Lower leg skin (tissue), 4 donors: ENCODE data around the gene IFT74. TPM values are rescaled to one million over a fixed set of nuclear protein-coding genes. Genes with fewer than 3 reads are reported as not detected.

ENCODE experiments used
- DNase-seq, 2 donors: peaks; one replicate each; pipeline ENCODE4 v3.0.0-alpha.2; 2019; ENCODE audit warnings: low spot score in 2 of 2
- H3K4me3 ChIP-seq: fragments of 200-600 bp; sonication (generic); 2 replicates; pipeline ENCODE4 v1.5.1; 2017; ENCODE audit warnings: mild to moderate bottlenecking, low read depth; ENCODE audit not compliant: poor library complexity, severe bottlenecking
- CTCF ChIP-seq, 3 donors: fragments of 450-650 bp; IDR thresholded peaks; one replicate each; pipeline ENCODE4 v1.5.1; 2016; ENCODE audit warnings: antibody characterized with exemption in 3 of 3, mild to moderate bottlenecking in 3 of 3, moderate library complexity in 2 of 3
- POLR2A ChIP-seq, 2 donors: fragments of 450-650 bp; IDR thresholded peaks; one replicate each; pipeline ENCODE4 v1.6.1; 2016 to 2017; ENCODE audit warnings: antibody characterized with exemption in 2 of 2, mild to moderate bottlenecking in 1 of 2, moderate library complexity in 1 of 2
- WGBS, 2 donors: methylation state at CpG; one replicate each; pipeline ENCODE4 v1.1.5; 2018; 5-methylcytosine and 5-hydroxymethylcytosine counted together
- intact Hi-C: fragments of 100-400 bp; cut with DNase I; formaldehyde crosslinking; loops from one replicate; pipeline ENCODE4 v1.15.0; 2023; ENCODE audit warnings: low total_unique reads
- total RNA-seq, 4 donors: library from RNA; depleted of rRNA; stranded (reverse); fragments of >200 nt; gene quantifications; one replicate each; pipeline ENCODE4 v1.1.0, GENCODE V29; 2016

Gene IFT74
- total RNA-seq, 4 donors from 2014 or later, result 7.6 to 13.9 (median 9.9) TPM

GRCh38 chr9:27112235-27112634 is 156.0 kb downstream of the IFT74 start:
- intact Hi-C loops, result no loop called here
- TF ChIP-seq POLR2A (IDR thresholded peaks at IDR 0.05) (no peak), CTCF (IDR thresholded peaks at IDR 0.05) (no peak)
- DNase-seq, result no peak
- WGBS, 2 donors, result 71 to 74% methylated on average over 2 of the region's 2 CpGs
- no peak overlapping the region for H3K4me3 ChIP-seq

Other genes with a start within 250 kb of the IFT74 start
- 10 to 100 TPM in 3 of 4 donors, 1 to 10 TPM in 1; 10.0 to 24.4 (median 20.3) TPM for gene CAAP1, start 63.6 kb upstream of the IFT74 start, total RNA-seq
- 10 to 100 TPM; 26.3 to 34.6 (median 29.3) TPM for gene PLAA, start 9.2 kb upstream of the IFT74 start, total RNA-seq
- gene LRRC19, start 49.3 kb downstream of the IFT74 start, total RNA-seq, result not detected
- 1 to 10 TPM; 2.5 to 9.2 (median 3.8) TPM for gene TEK, start 152.8 kb downstream of the IFT74 start, total RNA-seq